Islet of Langerhans (tissue), 1 donor: ENCODE results near the gene PDE7B.
A peak's percentile ranks its signal among the peaks of the same experiment; 100 is the strongest.
"Not testable (repeated sequence)": the region's sequence is repeated elsewhere in the genome, so short reads cannot be mapped to it uniquely, and the experiment has no call there.

Source experiments
- FAIRE-seq: peaks from one replicate; lab custom pipeline; 2011; peaks lifted over from hg19 to GRCh38; lab: Jason Lieb, UNC

Gene PDE7B

GRCh38 chr6:136112262-136112661, 260.8 kb downstream of the PDE7B start:
- no peak for FAIRE-seq

GRCh38 chr6:136113736-136114173, 262.3 kb downstream of the PDE7B start:
- peak; percentile 91 for FAIRE-seq

- FAIRE-seq: no peak
Measured at GRCh38 chr6:136114661-136115060, 263.2 kb downstream of the PDE7B start.

- no peak for FAIRE-seq
Measured at GRCh38 chr6:136115941-136116340, 264.4 kb downstream of the PDE7B start.

- FAIRE-seq: no peak
Measured at GRCh38 chr6:136117081-136117480, 265.6 kb downstream of the PDE7B start.

- FAIRE-seq: no peak
Measured at GRCh38 chr6:136118787-136119186, 267.3 kb downstream of the PDE7B start.

DNA sequence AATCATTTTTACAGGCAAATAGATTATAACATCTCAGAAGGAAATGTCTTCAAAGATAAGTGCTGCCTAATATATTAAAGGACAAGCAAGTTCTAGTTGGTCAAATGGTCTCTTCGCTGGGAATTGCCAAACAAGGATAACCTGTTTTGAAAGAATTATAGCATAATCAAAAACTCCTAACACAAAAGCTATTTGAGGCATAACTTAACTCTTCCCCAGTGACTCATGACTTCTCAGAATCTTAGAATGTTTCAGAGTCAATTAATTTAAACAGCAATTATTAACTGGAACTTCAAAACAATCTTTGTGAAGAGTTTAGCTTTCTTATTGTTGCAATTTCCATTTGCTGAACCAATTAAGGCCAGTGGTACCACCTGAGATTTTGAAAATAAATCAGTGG, 272.0 kb downstream of the PDE7B start:
- no peak for FAIRE-seq

- FAIRE-seq: no peak
Measured at GRCh38 chr6:136125585-136125984, 274.1 kb downstream of the PDE7B start.

DNA sequence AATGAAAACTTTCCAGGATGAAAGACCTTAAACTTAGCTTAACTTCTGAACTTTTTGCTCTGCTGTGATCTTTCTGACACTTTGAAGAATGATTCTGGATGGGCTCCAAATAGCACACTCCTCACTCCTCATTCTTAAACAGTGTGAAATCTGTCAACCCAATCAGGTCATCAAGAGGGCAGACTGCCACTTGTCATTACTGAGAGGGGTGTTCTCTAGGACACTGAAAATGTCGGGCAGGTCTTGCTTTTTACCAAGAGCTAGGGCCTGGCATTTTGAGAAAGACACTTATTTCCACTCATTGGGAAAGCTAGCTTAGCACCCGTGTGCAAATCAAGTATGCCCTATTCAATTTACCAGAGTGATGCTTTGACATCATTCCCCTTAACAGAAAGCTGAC, 276.4 kb downstream of the PDE7B start:
- no peak for FAIRE-seq

DNA sequence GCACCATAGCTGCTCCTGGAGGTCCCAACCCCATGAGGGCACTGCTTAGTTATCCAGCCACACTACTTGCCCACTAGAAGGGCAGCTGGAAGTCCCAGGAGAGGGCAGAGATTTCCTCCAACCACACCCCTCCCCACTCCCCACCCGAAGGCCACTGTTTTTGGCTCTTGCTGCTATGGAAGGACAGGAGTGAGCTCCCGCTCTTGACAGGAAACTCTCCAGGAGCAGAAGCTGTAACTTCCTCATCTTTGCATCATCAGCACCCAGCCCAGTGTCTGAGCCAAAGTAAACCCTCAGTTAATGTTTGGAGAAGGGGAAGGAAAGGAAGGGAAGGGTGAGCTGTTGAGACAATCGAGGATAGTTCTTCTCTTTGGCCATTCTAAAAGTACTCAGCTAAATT, 277.9 kb downstream of the PDE7B start:
- no peak for FAIRE-seq

GRCh38 chr6:136134268-136134667, 282.8 kb downstream of the PDE7B start:
- no peak for FAIRE-seq

GRCh38 chr6:136134751-136135150, 283.2 kb downstream of the PDE7B start:
- no peak for FAIRE-seq

DNA sequence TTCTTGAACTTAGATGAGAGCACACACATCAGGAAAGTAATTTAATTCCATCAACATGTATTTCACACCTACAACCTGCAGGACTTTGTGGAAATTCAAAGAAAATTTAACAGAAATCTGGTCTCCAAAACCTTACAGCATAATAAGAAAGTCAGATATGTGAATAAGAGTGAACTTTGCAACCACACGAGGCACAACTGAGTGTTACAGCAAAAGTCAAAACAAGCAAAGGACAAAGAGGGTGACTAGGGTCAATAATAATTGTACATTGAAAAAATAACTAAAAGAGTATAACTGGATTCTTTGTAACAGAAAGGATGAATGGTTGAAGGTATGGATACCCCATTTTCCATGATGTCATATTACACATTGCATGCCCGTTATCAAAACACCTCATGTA, 284.8 kb downstream of the PDE7B start:
- no peak for FAIRE-seq

DNA sequence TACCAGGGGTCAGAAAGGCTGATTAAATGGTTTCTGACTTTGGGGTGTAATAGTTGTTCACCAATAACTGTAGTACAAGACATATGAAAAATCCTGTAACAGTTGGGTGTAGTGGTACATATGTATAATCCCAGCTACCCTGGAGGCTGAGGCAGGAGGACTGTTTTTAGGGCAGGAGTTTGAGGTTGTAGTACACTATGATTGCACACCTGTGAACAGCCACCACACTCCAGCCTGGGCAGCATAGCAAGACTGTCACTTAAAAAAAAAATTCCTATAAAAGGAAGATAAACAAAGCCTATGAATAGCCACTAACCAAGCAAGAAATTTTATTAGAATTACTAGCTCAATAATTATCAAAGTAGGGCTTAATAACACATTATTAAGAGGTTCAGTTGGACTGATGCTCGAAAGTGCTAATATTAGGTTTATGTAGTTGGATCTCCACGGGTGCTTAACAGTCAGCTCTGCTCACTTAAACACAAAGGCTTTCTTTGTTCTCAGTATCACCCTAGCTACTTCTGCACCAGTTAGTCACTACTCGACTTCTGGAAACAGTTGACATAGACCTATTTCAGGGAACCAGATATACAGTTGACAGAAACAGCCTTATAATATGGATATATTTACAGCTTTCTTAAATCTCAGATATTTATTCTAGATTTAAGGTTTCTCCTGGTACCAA, 285.6 kb downstream of the PDE7B start:
- FAIRE-seq: no peak

DNA sequence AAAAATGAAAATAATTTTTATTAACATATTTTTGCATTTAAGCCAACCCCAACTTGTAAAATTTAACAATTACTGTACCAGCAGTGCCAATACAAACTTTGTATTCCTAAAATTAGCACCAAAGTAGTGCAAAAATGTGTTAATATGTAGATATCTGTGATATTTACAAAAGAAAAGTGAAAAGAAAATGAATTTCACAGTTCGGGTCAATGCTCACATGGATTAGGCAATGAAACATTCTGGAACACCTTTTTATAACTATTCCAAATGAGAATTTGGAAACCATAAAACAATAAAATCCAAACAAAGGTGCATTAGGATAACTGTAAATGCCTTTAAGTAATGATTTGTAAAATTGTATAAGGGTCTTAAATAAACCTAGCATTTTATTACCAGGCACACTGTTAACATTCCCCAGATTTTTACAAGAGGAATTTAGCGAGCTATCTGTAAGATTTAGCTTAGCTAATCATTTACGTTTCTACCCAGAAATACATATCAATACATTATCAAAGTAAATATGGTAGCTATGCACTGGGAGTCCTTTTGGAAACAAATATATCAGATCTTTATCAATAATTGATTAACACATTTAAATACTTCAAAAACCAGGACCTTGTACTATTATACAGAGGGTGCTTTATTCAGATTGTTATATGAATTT, 286.4 kb downstream of the PDE7B start:
- FAIRE-seq: no peak

DNA sequence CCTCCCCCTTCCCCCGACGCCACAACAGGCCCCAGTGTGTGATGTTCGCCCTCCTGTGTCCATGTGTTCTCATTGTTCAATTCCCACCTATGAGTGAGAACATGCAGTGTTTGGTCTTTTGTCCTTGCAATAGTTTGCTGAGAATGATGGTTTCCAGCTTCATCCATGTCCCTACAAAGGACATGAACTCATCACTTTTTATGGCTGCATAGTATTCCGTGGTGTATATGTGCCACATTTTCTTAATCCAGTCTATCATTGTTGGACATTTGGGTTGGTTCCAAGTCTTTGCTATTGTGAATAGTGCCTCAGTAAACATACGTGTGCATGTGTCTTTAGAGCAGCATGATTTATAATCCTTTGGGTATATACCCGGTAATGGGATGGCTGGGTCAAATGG, 287.6 kb downstream of the PDE7B start:
- FAIRE-seq: not testable (repeated sequence)

GRCh38 chr6:136144251-136145023, 292.9 kb downstream of the PDE7B start:
- FAIRE-seq: no peak

- no peak for FAIRE-seq
Measured at GRCh38 chr6:136146130-136146529, 294.6 kb downstream of the PDE7B start.

- FAIRE-seq: no peak
Measured at GRCh38 chr6:136147342-136147741, 295.8 kb downstream of the PDE7B start.

DNA sequence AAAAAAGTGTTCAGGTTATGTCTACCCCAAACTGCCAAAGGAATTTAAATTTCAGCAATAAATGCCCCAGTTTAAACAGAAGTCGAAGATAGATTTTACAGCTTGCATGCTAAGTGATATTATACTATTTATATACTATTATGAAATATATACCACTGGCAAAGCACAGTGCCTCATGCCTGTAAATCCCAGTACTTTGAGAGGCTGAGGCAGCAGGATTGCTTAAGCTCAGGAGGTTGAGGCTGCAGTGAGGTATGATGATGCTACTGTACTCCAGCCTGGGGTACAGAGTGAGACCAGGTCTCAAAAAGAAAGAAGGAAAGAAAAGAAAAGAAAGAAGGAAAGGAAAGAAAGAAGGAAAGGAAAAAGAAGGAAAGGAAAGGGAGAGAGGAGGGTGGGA, 296.6 kb downstream of the PDE7B start:
- FAIRE-seq: no peak

GRCh38 chr6:136148523-136148922, 297.0 kb downstream of the PDE7B start:
- no peak for FAIRE-seq

DNA sequence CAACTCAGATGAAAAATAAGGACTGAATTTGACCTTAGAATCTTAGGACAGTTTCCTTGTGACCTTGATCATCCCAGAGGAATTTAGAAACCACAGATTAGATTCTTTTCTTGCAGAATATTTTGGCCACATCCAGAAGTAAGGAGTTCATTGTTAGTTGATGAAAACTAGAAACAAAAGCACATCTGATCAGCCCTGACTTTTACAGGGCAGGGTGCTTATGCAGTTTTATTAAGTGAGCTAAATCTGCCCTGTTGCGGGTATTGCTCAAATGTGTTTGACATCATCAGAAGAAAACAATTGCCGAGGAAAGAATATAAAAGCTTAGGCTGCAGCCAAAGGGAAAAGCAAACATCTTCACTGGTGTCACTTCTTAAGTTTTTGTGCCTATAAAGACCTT, 297.8 kb downstream of the PDE7B start:
- FAIRE-seq: no peak

- FAIRE-seq: no peak
Measured at GRCh38 chr6:136150961-136151360, 299.5 kb downstream of the PDE7B start.
